Mesothelial cell of epicardium (in vitro differentiated cells): ENCODE data around the gene WDFY2. TPM values are rescaled to one million over a fixed set of nuclear protein-coding genes. Genes with fewer than 3 reads are reported as not detected.

Experiments
- DNase-seq, 2 experiments: peaks; one replicate each; pipeline ENCODE4 v3.0.0; 2021; ENCODE audit warnings: low spot score in 2 of 2; ENCODE audit not compliant: unreplicated experiment in 2 of 2
- H3K27ac Mint-ChIP-seq: 2 replicates; pipeline ENCODE4 v1.8.0; 2021; ENCODE audit warnings: mixed read lengths
- H3K27me3 Mint-ChIP-seq: 2 replicates; pipeline ENCODE4 v1.8.0; 2021; ENCODE audit warnings: low read depth, mixed read lengths
- H3K36me3 Mint-ChIP-seq: 2 replicates; pipeline ENCODE4 v1.8.0; 2021; ENCODE audit warnings: mixed read lengths
- H3K4me1 Mint-ChIP-seq: 2 replicates; pipeline ENCODE4 v1.8.0; 2021; ENCODE audit warnings: mixed read lengths
- H3K4me3 Mint-ChIP-seq: 2 replicates; pipeline ENCODE4 v1.8.0; 2021; ENCODE audit warnings: mild to moderate bottlenecking, moderate library complexity, mixed read lengths
- H3K9me3 Mint-ChIP-seq: 2 replicates; pipeline ENCODE4 v1.8.0; 2021; ENCODE audit warnings: mixed read lengths
- CTCF ChIP-seq: fragments of 200-600 bp; sonication (generic); IDR thresholded peaks from one replicate; pipeline ENCODE4 v1.5.0; 2021; ENCODE audit warnings: antibody characterized with exemption; ENCODE audit not compliant: unreplicated experiment
- total RNA-seq: library from RNA; stranded (reverse); gene quantifications from 3 replicates; pipeline ENCODE4 v1.2.1, GENCODE V29; 2021

Gene WDFY2
- total RNA-seq, 1 donor from 2014 or later, result 12.1 TPM

- no peak overlapping the region for H3K27ac Mint-ChIP-seq
- H3K9me3 Mint-ChIP-seq, result no peaks in the 10 kb centered on the region
- no peak for DNase-seq
- no peak for TF ChIP-seq CTCF
- H3K27me3 Mint-ChIP-seq, result no peaks in the 10 kb centered on the region
- peaks cover 4% of the 10 kb centered on the region for H3K36me3 Mint-ChIP-seq
- no peaks in the 10 kb centered on the region for H3K4me1 Mint-ChIP-seq
- no peak overlapping the region for H3K4me3 Mint-ChIP-seq
Observed at GRCh38 chr13:51772781-51773180, 188.5 kb downstream of the WDFY2 start.

- Mint-ChIP-seq H3K4me1 (no peaks in the 10 kb centered on the region), H3K27ac (no peak overlapping the region), H3K27me3 (no peaks in the 10 kb centered on the region), H3K4me3 (no peak overlapping the region), H3K9me3 (no peaks in the 10 kb centered on the region), H3K36me3 (peaks cover 4% of the 10 kb centered on the region)
- no peak for TF ChIP-seq CTCF
- no peak for DNase-seq
Observed at GRCh38 chr13:51773515-51773914, 189.3 kb downstream of the WDFY2 start.

GRCh38 chr13:51776179-51776578, 191.9 kb downstream of the WDFY2 start:
- Mint-ChIP-seq H3K27ac (no peak overlapping the region), H3K4me1 (no peaks in the 10 kb centered on the region), H3K9me3 (no peaks in the 10 kb centered on the region), H3K4me3 (no peak overlapping the region), H3K27me3 (no peaks in the 10 kb centered on the region), H3K36me3 (peaks cover 4% of the 10 kb centered on the region)
- no peak for DNase-seq
- TF ChIP-seq CTCF, result no peak

GRCh38 chr13:51777921-51778320, 193.7 kb downstream of the WDFY2 start:
- Mint-ChIP-seq H3K27ac (no peak overlapping the region), H3K36me3 (no peaks in the 10 kb centered on the region)
- TF ChIP-seq CTCF, result no peak

GRCh38 chr13:51778392-51778791, 194.1 kb downstream of the WDFY2 start:
- Mint-ChIP-seq H3K27me3 (no peaks in the 10 kb centered on the region), H3K9me3 (no peaks in the 10 kb centered on the region), H3K36me3 (no peaks in the 10 kb centered on the region), H3K4me3 (no peak overlapping the region), H3K4me1 (no peaks in the 10 kb centered on the region), H3K27ac (no peak overlapping the region)
- no peak for DNase-seq
- no peak for TF ChIP-seq CTCF

More at GRCh38 chr13:51777921-51778320, 193.7 kb downstream of the WDFY2 start:
- no peak for DNase-seq
- Mint-ChIP-seq H3K27me3 (no peaks in the 10 kb centered on the region), H3K9me3 (no peaks in the 10 kb centered on the region), H3K4me3 (no peak overlapping the region), H3K4me1 (no peaks in the 10 kb centered on the region)

- DNase-seq, result no peak
- H3K27me3 Mint-ChIP-seq, result no peaks in the 10 kb centered on the region
- TF ChIP-seq CTCF, result no peak
- no peaks in the 10 kb centered on the region for H3K4me1 Mint-ChIP-seq
- H3K27ac Mint-ChIP-seq, result no peak overlapping the region
- no peaks in the 10 kb centered on the region for H3K36me3 Mint-ChIP-seq
- no peaks in the 10 kb centered on the region for H3K9me3 Mint-ChIP-seq
- H3K4me3 Mint-ChIP-seq, result no peak overlapping the region
Observed at GRCh38 chr13:51780099-51780498, 195.8 kb downstream of the WDFY2 start.
